ENCODE results near the gene CHMP4B. TPM values are rescaled to one million over a fixed set of nuclear protein-coding genes. Genes with fewer than 3 reads are reported as not detected.

Gene CHMP4B
- total and polyA plus RNA-seq, 2 experiments from 2014 or later, result 5.5 to 48.2 TPM

- in situ Hi-C loops (cut with MboI), result no loop called here
- H3K4me1 ChIP-seq (ENCODE audit: insufficient read depth), result peaks cover 23% of the 10 kb centered on the region
- H2AFZ ChIP-seq, result no peak overlapping the region
- no peak overlapping the region for H3K27ac ChIP-seq
- H3F3A ChIP-seq (ENCODE audit: insufficient read depth), result 0 out of 2 replicates have a peak, but pooled peaks cover 9% of the 10 kb centered on the region
- no peaks in the 10 kb centered on the region for H3K9me3 ChIP-seq (ENCODE audit: low read depth)
- H3K4me2 ChIP-seq (ENCODE audit: unreplicated experiment), result no peak overlapping the region
- H3K9ac ChIP-seq, result no peak overlapping the region
- 81 to 85% methylated on average over 4 of the region's 4 CpGs for WGBS, 2 experiments (ENCODE audit: low coverage in 1 of 2, low lambda C conversion rate in 2 of 2, missing lambda C conversion rate in 2 of 2)
- no peaks in the 10 kb centered on the region for H3K9me2 ChIP-seq (ENCODE audit: insufficient read depth)
- DNase-seq, result no peak
- no peaks in the 10 kb centered on the region for H3K36me3 ChIP-seq (ENCODE audit: low read depth)
- H4K20me1 ChIP-seq (ENCODE audit: insufficient read depth), result peaks cover 58% of the 10 kb centered on the region
- H3K4me3 ChIP-seq, result no peak overlapping the region
- H3K79me2 ChIP-seq (ENCODE audit: insufficient read depth), result peaks cover 100% of the 10 kb centered on the region
- no peaks in the 10 kb centered on the region for H3K27me3 ChIP-seq (replicated peaks; ENCODE audit: insufficient read depth)
- no peak for TF ChIP-seq EZH2 (IDR thresholded peaks at IDR 0.05; ENCODE audit: insufficient read depth, poor library complexity, severe bottlenecking)
- TF ChIP-seq EZH2phosphoT487 (IDR thresholded peaks at IDR 0.05; ENCODE audit: insufficient read depth, low read depth), result no peak
Measured at GRCh38 chr20:33843854-33844253, 32.7 kb downstream of the CHMP4B start.

GRCh38 chr20:33846291-33846935, 35.3 kb downstream of the CHMP4B start:
- H3F3A ChIP-seq (ENCODE audit: insufficient read depth), result 0 out of 2 replicates have a peak, but pooled peaks cover 9% of the 10 kb centered on the region
- peaks cover 53% of the 10 kb centered on the region for H4K20me1 ChIP-seq (ENCODE audit: insufficient read depth)
- H3K9me3 ChIP-seq (ENCODE audit: low read depth), result no peaks in the 10 kb centered on the region
- peaks cover 100% of the 10 kb centered on the region for H3K79me2 ChIP-seq (ENCODE audit: insufficient read depth)
- H3K27me3 ChIP-seq (replicated peaks; ENCODE audit: insufficient read depth), result no peaks in the 10 kb centered on the region
- no peak for DNase-seq
- no peak overlapping the region for H2AFZ ChIP-seq
- WGBS, 2 experiments (ENCODE audit: low coverage in 1 of 2, low lambda C conversion rate in 2 of 2, missing lambda C conversion rate in 2 of 2), result 48 to 59% methylated on average over 6 of the region's 6 CpGs
- no peaks in the 10 kb centered on the region for H3K9me2 ChIP-seq (ENCODE audit: insufficient read depth)
- no peak overlapping the region for H3K4me3 ChIP-seq
- no peaks in the 10 kb centered on the region for H3K36me3 ChIP-seq (ENCODE audit: low read depth)
- in situ Hi-C loops (cut with MboI), result no loop called here
- H3K4me2 ChIP-seq (ENCODE audit: unreplicated experiment), result no peak overlapping the region
- H3K9ac ChIP-seq, result no peak overlapping the region
- H3K4me1 ChIP-seq (ENCODE audit: insufficient read depth), result peaks cover 23% of the 10 kb centered on the region
- no peak for TF ChIP-seq EZH2phosphoT487 (IDR thresholded peaks at IDR 0.05; ENCODE audit: insufficient read depth, low read depth)
- TF ChIP-seq EZH2 (IDR thresholded peaks at IDR 0.05; ENCODE audit: insufficient read depth, poor library complexity, severe bottlenecking), result no peak
- no peak overlapping the region for H3K27ac ChIP-seq

GRCh38 chr20:33847006-33847405, 35.9 kb downstream of the CHMP4B start:
- H3K9ac ChIP-seq, result no peak overlapping the region
- in situ Hi-C loops (cut with MboI), result no loop called here
- H3K4me2 ChIP-seq (ENCODE audit: unreplicated experiment), result no peak overlapping the region
- no peaks in the 10 kb centered on the region for H3K9me3 ChIP-seq (ENCODE audit: low read depth)
- no peak overlapping the region for H3K4me3 ChIP-seq
- no peak overlapping the region for H2AFZ ChIP-seq
- H3K36me3 ChIP-seq (ENCODE audit: low read depth), result no peaks in the 10 kb centered on the region
- no peak for TF ChIP-seq EZH2phosphoT487 (IDR thresholded peaks at IDR 0.05; ENCODE audit: insufficient read depth, low read depth)
- no peak for TF ChIP-seq EZH2 (IDR thresholded peaks at IDR 0.05; ENCODE audit: insufficient read depth, poor library complexity, severe bottlenecking)
- H3K4me1 ChIP-seq (ENCODE audit: insufficient read depth), result peaks cover 23% of the 10 kb centered on the region
- H4K20me1 ChIP-seq (ENCODE audit: insufficient read depth), result peaks cover 48% of the 10 kb centered on the region
- peaks cover 100% of the 10 kb centered on the region for H3K79me2 ChIP-seq (ENCODE audit: insufficient read depth)
- no peak overlapping the region for H3K27ac ChIP-seq
- H3K27me3 ChIP-seq (replicated peaks; ENCODE audit: insufficient read depth), result no peaks in the 10 kb centered on the region
- H3K9me2 ChIP-seq (ENCODE audit: insufficient read depth), result no peaks in the 10 kb centered on the region
- no peak for DNase-seq
- H3F3A ChIP-seq (ENCODE audit: insufficient read depth), result 0 out of 2 replicates have a peak, but pooled peaks cover 9% of the 10 kb centered on the region

- no peak for TF ChIP-seq EZH2 (IDR thresholded peaks at IDR 0.05; ENCODE audit: insufficient read depth, poor library complexity, severe bottlenecking)
- TF ChIP-seq EZH2phosphoT487 (IDR thresholded peaks at IDR 0.05; ENCODE audit: insufficient read depth, low read depth), result no peak
- peaks cover 91% of the 10 kb centered on the region for H3K79me2 ChIP-seq (ENCODE audit: insufficient read depth)
- H3K4me3 ChIP-seq, result no peak overlapping the region
- H3F3A ChIP-seq (ENCODE audit: insufficient read depth), result 0 out of 2 replicates have a peak, but pooled peaks cover 4% of the 10 kb centered on the region
- H3K27me3 ChIP-seq (replicated peaks; ENCODE audit: insufficient read depth), result no peaks in the 10 kb centered on the region
- no peak overlapping the region for H3K4me2 ChIP-seq (ENCODE audit: unreplicated experiment)
- H3K9ac ChIP-seq, result no peak overlapping the region
- H3K9me2 ChIP-seq (ENCODE audit: insufficient read depth), result no peaks in the 10 kb centered on the region
- H3K4me1 ChIP-seq (ENCODE audit: insufficient read depth), result peaks cover 16% of the 10 kb centered on the region
- H3K36me3 ChIP-seq (ENCODE audit: low read depth), result no peaks in the 10 kb centered on the region
- DNase-seq, result no peak
- 92 to 94% methylated on average over 19 of the region's 19 CpGs for WGBS, 2 experiments (ENCODE audit: low coverage in 1 of 2, low lambda C conversion rate in 2 of 2, missing lambda C conversion rate in 2 of 2)
- no peak overlapping the region for H2AFZ ChIP-seq
- no peaks in the 10 kb centered on the region for H3K9me3 ChIP-seq (ENCODE audit: low read depth)
- in situ Hi-C loops (cut with MboI), result no loop called here
- H4K20me1 ChIP-seq (ENCODE audit: insufficient read depth), result peaks cover 35% of the 10 kb centered on the region
- H3K27ac ChIP-seq, result no peak overlapping the region
Measured at GRCh38 chr20:33848391-33848790, 37.2 kb downstream of the CHMP4B start.
